H1 (cell line): ENCODE results near the gene NRAS. TPM values are rescaled to one million over a fixed set of nuclear protein-coding genes. Genes with fewer than 3 reads are reported as not detected.

Experiments
- CTCF ChIA-PET: fragments of 300-600 bp; sonication (Branson Sonifier 250); formaldehyde crosslinking; loops from one replicate; lab custom pipeline; 2021; ENCODE audit not compliant: partially characterized antibody; lab: Charles Lee
- POLR2A ChIA-PET: fragments of 300-600 bp; sonication (Branson Sonifier 250); formaldehyde crosslinking; loops from one replicate; lab custom pipeline; 2021; ENCODE audit warnings: inconsistent platforms; ENCODE audit not compliant: partially characterized antibody; lab: Charles Lee
- DNase-seq, 2 experiments: peaks; one replicate each; pipeline versions ENCODE4 v3.0.0 to v3.0.0-alpha.2; 2010 to 2022; ENCODE audit warnings: low spot score in 2 of 2, low read depth in 1 of 2, mixed read lengths in 1 of 2
- FAIRE-seq: peaks from 2 replicates; lab custom pipeline; 2011; peaks lifted over from hg19 to GRCh38; lab: Jason Lieb, UNC
- H2AFZ ChIP-seq: 2 replicates; pipeline ENCODE4 v1.8.1; 2012; ENCODE audit warnings: low read length, inconsistent platforms
- H2AK5ac ChIP-seq: 2 replicates; pipeline ENCODE4 v1.6.1; 2013; ENCODE audit warnings: low read depth, low read length
- H2BK120ac ChIP-seq: replicated peaks from 2 replicates; pipeline ENCODE3; 2013; ENCODE audit warnings: low read depth, low read length, inconsistent platforms
- H2BK12ac ChIP-seq: 2 replicates; pipeline ENCODE4 v1.6.1; 2013; ENCODE audit warnings: low read depth, low read length
- H2BK15ac ChIP-seq: 2 replicates; pipeline ENCODE4 v1.6.1; 2013; ENCODE audit warnings: low read length
- H2BK20ac ChIP-seq: 2 replicates; pipeline ENCODE4 v1.6.1; 2013; ENCODE audit warnings: low read length
- H2BK5ac ChIP-seq: 2 replicates; pipeline ENCODE4 v1.6.1; 2013; ENCODE audit warnings: low read depth, low read length
- H3K14ac ChIP-seq: 2 replicates; pipeline ENCODE4 v1.6.1; 2013; ENCODE audit warnings: inconsistent platforms; ENCODE audit not compliant: insufficient read length
- H3K18ac ChIP-seq: 2 replicates; pipeline ENCODE4 v1.6.1; 2013; ENCODE audit warnings: low read length; ENCODE audit errors: extremely low read depth
- H3K23ac ChIP-seq: 2 replicates; pipeline ENCODE4 v1.6.1; 2013; ENCODE audit warnings: inconsistent platforms; ENCODE audit not compliant: insufficient read length
- H3K23me2 ChIP-seq: 2 replicates; pipeline ENCODE4 v1.6.1; 2013; ENCODE audit warnings: low read depth, low read length
- H3K27ac ChIP-seq: 2 replicates; pipeline ENCODE4 v1.6.1; 2011; ENCODE audit warnings: low read depth, low read length, inconsistent platforms
- H3K27me3 ChIP-seq, 4 experiments: replicated peaks in 1 of 4; 1 replicate in 1 of 4; 2 replicates in 3 of 4; pipeline versions ENCODE4 v1.6.1 to v1.8.1; 2011 to 2013; ENCODE audit warnings: low read length in 3 of 4, mild to moderate bottlenecking in 3 of 4, inconsistent platforms in 2 of 4, mixed read lengths in 2 of 4, moderate library complexity in 1 of 4; ENCODE audit not compliant: control insufficient read depth in 3 of 4, insufficient read depth in 3 of 4; ENCODE audit errors: extremely low read depth in 1 of 4
- H3K36me3 ChIP-seq, 4 experiments: 2 replicates each; pipeline versions ENCODE4 v1.6.1 to v1.8.1; 2011 to 2013; ENCODE audit warnings: mild to moderate bottlenecking in 4 of 4, low read length in 3 of 4, moderate library complexity in 2 of 4, control low read depth in 1 of 4, inconsistent platforms in 1 of 4; ENCODE audit not compliant: insufficient read depth in 4 of 4, control insufficient read depth in 2 of 4
- H3K4ac ChIP-seq: replicated peaks from 2 replicates; pipeline ENCODE3; 2013; ENCODE audit warnings: low read length, low read depth, mixed read lengths, inconsistent platforms; ENCODE audit not compliant: insufficient read length
- H3K4me1 ChIP-seq, 4 experiments: replicated peaks in 1 of 4; 1 replicate in 1 of 4; 2 replicates in 3 of 4; pipeline versions ENCODE4 v1.6.1 to v1.8.1; 2011 to 2013; ENCODE audit warnings: low read length in 3 of 4, inconsistent platforms in 2 of 4, mixed read lengths in 1 of 4; ENCODE audit not compliant: insufficient read depth in 4 of 4, control insufficient read depth in 3 of 4
- H3K4me2 ChIP-seq, 2 experiments: 2 replicates each; pipeline versions ENCODE4 v1.6.1 to v1.8.1; 2011 to 2013; ENCODE audit warnings: low read depth in 2 of 2, low read length in 2 of 2, control low read depth in 1 of 2, inconsistent platforms in 1 of 2, mild to moderate bottlenecking in 1 of 2; ENCODE audit not compliant: insufficient read depth in 1 of 2
- H3K4me3 ChIP-seq, 4 experiments: fragments of 200-600, 300-600 bp in 1 of 4; sonication (generic), shearing (Covaris generic), sonication (Bioruptor Twin) in 1 of 4; 2 replicates each; pipeline versions ENCODE4 v1.5.1 to v1.8.1; 2011 to 2016; ENCODE audit warnings: low read length in 4 of 4, low read depth in 3 of 4, control low read depth in 2 of 4, inconsistent platforms in 2 of 4, mild to moderate bottlenecking in 2 of 4, mixed read lengths in 1 of 4, moderate library complexity in 1 of 4; ENCODE audit not compliant: insufficient read depth in 2 of 4; ENCODE audit errors: extremely low read depth in 1 of 4
- H3K56ac ChIP-seq: replicated peaks from 2 replicates; pipeline ENCODE3; 2013; ENCODE audit warnings: low read depth, mild to moderate bottlenecking, mixed read lengths, low read length, inconsistent platforms; ENCODE audit not compliant: insufficient read length
- H3K79me1 ChIP-seq: 2 replicates; pipeline ENCODE4 v1.6.1; 2013; ENCODE audit warnings: low read depth, low read length, control low read depth
- H3K79me2 ChIP-seq, 2 experiments: 2 replicates each; pipeline versions ENCODE4 v1.6.1 to v1.8.1; 2012 to 2013; ENCODE audit warnings: low read length in 2 of 2, mild to moderate bottlenecking in 2 of 2, inconsistent platforms in 1 of 2; ENCODE audit not compliant: insufficient read depth in 2 of 2, control insufficient read depth in 1 of 2
- H3K9ac ChIP-seq, 4 experiments: replicated peaks in 1 of 4; 1 replicate in 1 of 4; 2 replicates in 3 of 4; pipeline versions ENCODE4 v1.6.1 to v1.8.1; 2011 to 2013; ENCODE audit warnings: low read depth in 3 of 4, low read length in 3 of 4, control low read depth in 2 of 4, mild to moderate bottlenecking in 2 of 4, moderate library complexity in 2 of 4, inconsistent platforms in 1 of 4; ENCODE audit errors: extremely low read depth in 1 of 4
- H3K9me3 ChIP-seq, 2 experiments: 2 replicates each; pipeline versions ENCODE4 v1.6.1 to v1.8.1; 2012 to 2013; ENCODE audit warnings: mild to moderate bottlenecking in 2 of 2, moderate library complexity in 2 of 2, control low read depth in 1 of 2, inconsistent platforms in 1 of 2, low read depth in 1 of 2, low read length in 1 of 2, mixed read lengths in 1 of 2; ENCODE audit not compliant: insufficient read depth in 2 of 2
- H4K20me1 ChIP-seq, 2 experiments: replicated peaks in 1 of 2; 2 replicates each; pipeline versions ENCODE3 to v1.8.1; 2011 to 2013; ENCODE audit warnings: inconsistent platforms in 2 of 2, low read length in 2 of 2, mild to moderate bottlenecking in 1 of 2; ENCODE audit not compliant: insufficient read depth in 2 of 2, control insufficient read depth in 1 of 2
- H4K5ac ChIP-seq: 2 replicates; pipeline ENCODE4 v1.6.1; 2013; ENCODE audit warnings: low read length, low read depth, mixed read lengths, inconsistent platforms; ENCODE audit not compliant: insufficient read length
- H4K8ac ChIP-seq: 2 replicates; pipeline ENCODE4 v1.8.0; 2013; ENCODE audit warnings: mild to moderate bottlenecking, moderate library complexity, low read length, inconsistent platforms; ENCODE audit not compliant: insufficient read depth; ENCODE audit errors: extremely low read depth
- H4K91ac ChIP-seq: replicated peaks from 2 replicates; pipeline ENCODE3; 2013; ENCODE audit warnings: low read length, mixed read lengths, inconsistent platforms; ENCODE audit not compliant: insufficient read length
- ATF3 ChIP-seq: IDR thresholded peaks from 2 replicates; pipeline ENCODE4 v1.6.1; 2011; ENCODE audit warnings: low read depth, mild to moderate bottlenecking, low read length; ENCODE audit not compliant: insufficient read depth
- CEBPB ChIP-seq: IDR thresholded peaks from 2 replicates; pipeline ENCODE4 v1.6.1; 2012; ENCODE audit warnings: low read depth, low read length
- CHD2 ChIP-seq: IDR thresholded peaks from 2 replicates; pipeline ENCODE4 v1.6.1; 2012; ENCODE audit warnings: low read length, improper control_type of control experiment
- HDAC6 ChIP-seq: IDR thresholded peaks from one replicate; pipeline ENCODE4 v1.7.1; 2012; ENCODE audit warnings: low read depth, mild to moderate bottlenecking, inconsistent platforms, low read length, moderate library complexity
- MAFK ChIP-seq: IDR thresholded peaks from 2 replicates; pipeline ENCODE4 v1.6.1; 2012; ENCODE audit warnings: low read depth, mild to moderate bottlenecking, improper control_type of control experiment, low read length
- MAX ChIP-seq: IDR thresholded peaks from 2 replicates; pipeline ENCODE4 v1.6.1; 2012; ENCODE audit warnings: inconsistent platforms
- NANOG ChIP-seq: IDR thresholded peaks from 2 replicates; pipeline ENCODE4 v1.6.1; 2011; ENCODE audit warnings: low read length, low read depth, mild to moderate bottlenecking, inconsistent platforms; ENCODE audit not compliant: insufficient read depth, poor library complexity, severe bottlenecking
- NRF1 ChIP-seq: IDR thresholded peaks from 2 replicates; pipeline ENCODE4 v1.6.1; 2011; ENCODE audit warnings: mild to moderate bottlenecking, low read depth, low read length, improper control_type of control experiment
- RNF2 ChIP-seq: fragments of 200-900, 300-1000 bp; sonication (generic); IDR thresholded peaks from 2 replicates; pipeline ENCODE4 v1.7.1; 2016; ENCODE audit warnings: borderline replicate concordance, low read depth, mild to moderate bottlenecking, antibody characterized with exemption, low read length; ENCODE audit not compliant: poor library complexity, severe bottlenecking; ENCODE audit errors: missing control alignments
- TBP ChIP-seq: IDR thresholded peaks from 2 replicates; pipeline ENCODE4 v1.6.1; 2011; ENCODE audit warnings: low read depth, low read length, improper control_type of control experiment
- WGBS, 2 experiments: shearing (Covaris generic) in 1 of 2; methylation state at CpG; one replicate each; pipeline versions ENCODE4 v1.1.6 to v1.1.7; 2013 to 2015; ENCODE audit warnings: low lambda C conversion rate in 2 of 2, mixed read lengths in 2 of 2, inconsistent platforms in 1 of 2, low coverage in 1 of 2, missing lambda C conversion rate in 1 of 2; ENCODE audit not compliant: insufficient replicate concordance in 2 of 2, insufficient coverage in 1 of 2, insufficient read length in 1 of 2; ENCODE audit errors: extremely low coverage in 1 of 2, missing lambda C conversion rate in 1 of 2; 5-methylcytosine and 5-hydroxymethylcytosine counted together
- polyA plus RNA-seq, 7 experiments: library from polyadenylated mRNA; depleted of rRNA in 3 of 7; stranded (reverse) in 5 of 7; unstranded in 2 of 7; fragments of >200 nt in 5 of 7; fragments of 200-250 nt in 2 of 7; gene quantifications; 1 replicate in 5 of 7; 2 replicates in 1 of 7; 4 replicates in 1 of 7; pipeline versions ENCODE4 v1.2.1 to v1.2.3, GENCODE V29; 2011 to 2013; ENCODE audit warnings: missing spikeins in 2 of 7, mixed read lengths in 2 of 7
- total RNA-seq: library from RNA; stranded (reverse); fragmentation: NEBNext Ultra II Directional; extraction: Animal tissue kit (Norgen Biotek cat#: 25700); gene quantifications from 2 replicates; pipeline ENCODE4 v1.2.1, GENCODE V29; 2021

The NRAS gene
- total and polyA plus RNA-seq, 2 of the 8 experiments (the other 6 are each of a cell fraction or from before 2014, with no cell fraction given) = 24.5 to 65.1 TPM

GRCh38 chr1:114710360-114710759 is 6.2 kb downstream of the NRAS start:
- no peak overlapping the region for H2AK5ac ChIP-seq
- no peak overlapping the region for H2AFZ ChIP-seq
- H3K27me3 ChIP-seq = no peaks in the 10 kb centered on the region
- POLR2A ChIA-PET = interaction anchor here (0.9 to 2.9 kb wide), 6 partner anchors 9 to 39 kb away, joined by 3 to 12 read pairs (median 4); partner anchors contain the start of gene AMPD1
- no peaks in the 10 kb centered on the region for H3K79me1 ChIP-seq
- DNase-seq (no peak), FAIRE-seq (no peak)
- H4K91ac ChIP-seq = no peak overlapping the region
- no peak overlapping the region for H4K5ac ChIP-seq
- H3K23me2 ChIP-seq = no peaks in the 10 kb centered on the region
- no peak overlapping the region for H3K27ac ChIP-seq
- H2BK5ac ChIP-seq = no peak overlapping the region
- no peaks in the 10 kb centered on the region for H3K9me3 ChIP-seq
- H3K18ac ChIP-seq = no peak overlapping the region
- H3K4me1 ChIP-seq = no peaks in the 10 kb centered on the region
- H3K79me2 ChIP-seq = peaks cover 0 to 16% of the 10 kb centered on the region in 2 experiments; a peak in 3 of 4 replicates
- H3K4me3 ChIP-seq = no peak overlapping the region
- no peak overlapping the region for H3K9ac ChIP-seq
- H2BK120ac ChIP-seq = no peak overlapping the region
- H3K36me3 ChIP-seq = peaks cover 8 to 79% (median 39%) of the 10 kb centered on the region in 4 experiments
- no peak overlapping the region for H2BK15ac ChIP-seq
- no peak overlapping the region for H2BK20ac ChIP-seq
- H3K23ac ChIP-seq = no peak overlapping the region
- no peak overlapping the region for H3K14ac ChIP-seq
- 95 to 100% methylated on average over 2 to 3 of the region's 3 CpGs for WGBS, 2 experiments
- no peak overlapping the region for H3K4me2 ChIP-seq
- H4K20me1 ChIP-seq = no peaks in the 10 kb centered on the region
- no peak overlapping the region for H2BK12ac ChIP-seq
- H3K4ac ChIP-seq = no peak overlapping the region
- CTCF ChIA-PET = interaction anchor here (1.8 kb wide), 1 partner anchor 17 kb away, joined by 3 read pairs; no protein-coding TSS in a partner anchor
- no peak overlapping the region for H3K56ac ChIP-seq
- no peak overlapping the region for H4K8ac ChIP-seq
- TF ChIP-seq NRF1 (no peak), ATF3 (no peak), TBP (no peak), CEBPB (no peak), MAX (no peak), NANOG (no peak), MAFK (no peak), HDAC6 (no peak), RNF2 (no peak), CHD2 (no peak)
